Osteoblast (primary cell): ENCODE results near the gene RFX8. TPM values are rescaled to one million over a fixed set of nuclear protein-coding genes. Genes with fewer than 3 reads are reported as not detected.
A peak's percentile ranks its signal among the peaks of the same experiment; 100 is the strongest.

Experiments used
- DNase-seq: peaks from one replicate; pipeline ENCODE4 v3.0.0; 2011; ENCODE audit warnings: low spot score, mixed read lengths; ENCODE audit not compliant: insufficient read length; ENCODE audit errors: missing footprints
- H2AFZ ChIP-seq: 2 replicates; pipeline ENCODE4 v1.6.0; 2011; ENCODE audit warnings: mild to moderate bottlenecking, low read length
- H3K27ac ChIP-seq: 2 replicates; pipeline ENCODE4 v1.5.1; 2011; ENCODE audit warnings: mild to moderate bottlenecking, low read depth, low read length, moderate library complexity
- H3K27me3 ChIP-seq: 2 replicates; pipeline ENCODE4 v1.6.0; 2012; ENCODE audit warnings: mild to moderate bottlenecking, control low read depth, inconsistent platforms, low read length, moderate library complexity; ENCODE audit not compliant: insufficient read depth
- H3K36me3 ChIP-seq: 2 replicates; pipeline ENCODE4 v1.5.1; 2011; ENCODE audit warnings: mild to moderate bottlenecking, low read length, control low read depth, moderate library complexity; ENCODE audit not compliant: insufficient read depth
- H3K4me1 ChIP-seq: 2 replicates; pipeline ENCODE4 v1.5.1; 2011; ENCODE audit warnings: mild to moderate bottlenecking, low read length, control low read depth, moderate library complexity; ENCODE audit not compliant: insufficient read depth
- H3K4me2 ChIP-seq: 2 replicates; pipeline ENCODE4 v1.6.0; 2011; ENCODE audit warnings: mild to moderate bottlenecking, low read length; ENCODE audit not compliant: insufficient read depth
- H3K4me3 ChIP-seq: fragments of 200-600 bp; sonication (generic); 3 replicates; pipeline ENCODE4 v1.5.1; 2012; ENCODE audit warnings: mild to moderate bottlenecking, low read length, inconsistent platforms; ENCODE audit not compliant: insufficient read depth
- H3K79me2 ChIP-seq: 2 replicates; pipeline ENCODE4 v1.6.0; 2012; ENCODE audit warnings: mild to moderate bottlenecking, low read length, control low read depth, inconsistent platforms; ENCODE audit not compliant: insufficient read depth
- H3K9me3 ChIP-seq: 2 replicates; pipeline ENCODE4 v1.5.1; 2011; ENCODE audit warnings: low read depth, low read length, control low read depth
- H4K20me1 ChIP-seq: 2 replicates; pipeline ENCODE4 v1.6.0; 2012; ENCODE audit warnings: mild to moderate bottlenecking, low read length, control low read depth; ENCODE audit not compliant: insufficient read depth
- CTCF ChIP-seq: IDR thresholded peaks from 2 replicates; pipeline ENCODE4 v1.5.1; 2011; ENCODE audit warnings: mild to moderate bottlenecking, low read depth, low read length, moderate library complexity; ENCODE audit errors: extremely low read depth
- total RNA-seq: library from RNA; depleted of rRNA; stranded (reverse); fragments of >200 nt; gene quantifications from 2 replicates; pipeline ENCODE4 v1.2.3, GENCODE V29; 2012

Gene RFX8
- total RNA-seq, 1 donor = 7.6 TPM

- peak; percentile 57 for DNase-seq
- no peaks in the 10 kb centered on the region for H3K9me3 ChIP-seq
- no peaks in the 10 kb centered on the region for H3K79me2 ChIP-seq
- no peaks in the 10 kb centered on the region for H3K4me1 ChIP-seq
- no peak overlapping the region for H3K27ac ChIP-seq
- no peaks in the 10 kb centered on the region for H3K36me3 ChIP-seq
- no peaks in the 10 kb centered on the region for H4K20me1 ChIP-seq
- H3K4me2 ChIP-seq = no peak overlapping the region
- H3K27me3 ChIP-seq = peaks cover 19% of the 10 kb centered on the region
- H3K4me3 ChIP-seq = no peak overlapping the region
- H2AFZ ChIP-seq = no peak overlapping the region
- TF ChIP-seq CTCF = no peak
Observed at GRCh38 chr2:101362777-101363176, 112.1 kb downstream of the RFX8 start.

GRCh38 chr2:101362316-101362715 is 112.6 kb downstream of the RFX8 start:
- no peaks in the 10 kb centered on the region for H3K79me2 ChIP-seq
- H4K20me1 ChIP-seq = no peaks in the 10 kb centered on the region
- no peak overlapping the region for H3K27ac ChIP-seq
- H3K4me3 ChIP-seq = no peak overlapping the region
- no peak for DNase-seq
- H3K27me3 ChIP-seq = peaks cover 19% of the 10 kb centered on the region
- no peaks in the 10 kb centered on the region for H3K4me1 ChIP-seq
- no peaks in the 10 kb centered on the region for H3K9me3 ChIP-seq
- H2AFZ ChIP-seq = no peak overlapping the region
- H3K4me2 ChIP-seq = no peak overlapping the region
- H3K36me3 ChIP-seq = no peaks in the 10 kb centered on the region
- no peak for TF ChIP-seq CTCF

GRCh38 chr2:101361522-101361921 is 113.4 kb downstream of the RFX8 start:
- no peak for TF ChIP-seq CTCF
- H3K36me3 ChIP-seq = no peaks in the 10 kb centered on the region
- DNase-seq = no peak

DNA sequence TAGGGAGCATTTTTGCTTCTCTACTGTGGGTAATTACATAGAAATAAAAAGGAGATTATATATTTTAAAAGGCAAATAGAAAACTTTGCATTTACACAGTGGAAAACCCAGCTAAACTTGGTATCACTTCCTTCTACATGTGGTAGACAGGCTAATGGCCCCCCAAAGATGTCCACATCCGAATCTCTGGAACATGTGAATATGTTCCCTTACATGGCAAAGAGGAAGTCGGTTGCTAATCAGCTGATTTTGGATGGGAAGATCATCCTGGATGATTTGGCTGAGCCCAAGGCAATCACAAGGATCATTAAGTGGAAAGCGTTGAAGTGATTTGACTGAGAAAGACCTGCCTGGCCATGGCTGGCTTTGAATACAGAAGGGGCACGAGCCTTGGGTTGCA is 113.8 kb downstream of the RFX8 start:
- no peaks in the 10 kb centered on the region for H3K36me3 ChIP-seq
- peaks cover 11% of the 10 kb centered on the region for H3K4me1 ChIP-seq
- DNase-seq = no peak
- H3K4me2 ChIP-seq = no peak overlapping the region
- H3K27me3 ChIP-seq = peaks cover 19% of the 10 kb centered on the region
- no peaks in the 10 kb centered on the region for H4K20me1 ChIP-seq
- no peak overlapping the region for H3K4me3 ChIP-seq
- no peaks in the 10 kb centered on the region for H3K9me3 ChIP-seq
- no peak overlapping the region for H3K27ac ChIP-seq
- H2AFZ ChIP-seq = no peak overlapping the region
- TF ChIP-seq CTCF = no peak
- H3K79me2 ChIP-seq = no peaks in the 10 kb centered on the region

More at GRCh38 chr2:101361522-101361921, 113.4 kb downstream of the RFX8 start:
- H4K20me1 ChIP-seq = no peaks in the 10 kb centered on the region
- no peak overlapping the region for H3K4me3 ChIP-seq
- H3K79me2 ChIP-seq = no peaks in the 10 kb centered on the region
- no peaks in the 10 kb centered on the region for H3K9me3 ChIP-seq
- H2AFZ ChIP-seq = no peak overlapping the region
- H3K27ac ChIP-seq = no peak overlapping the region
- H3K4me1 ChIP-seq = peaks cover 7% of the 10 kb centered on the region
- peaks cover 19% of the 10 kb centered on the region for H3K27me3 ChIP-seq
- H3K4me2 ChIP-seq = no peak overlapping the region
